ENCODE results near the gene CACNA2D3. TPM values are rescaled to one million over a fixed set of nuclear protein-coding genes. Genes with fewer than 3 reads are reported as not detected.
A peak's percentile ranks its signal among the peaks of the same experiment; 100 is the strongest.

CACNA2D3 gene
- total and polyA plus RNA-seq, 4 donors = 0.72 to 2.4 (median 1.5) TPM

DNA sequence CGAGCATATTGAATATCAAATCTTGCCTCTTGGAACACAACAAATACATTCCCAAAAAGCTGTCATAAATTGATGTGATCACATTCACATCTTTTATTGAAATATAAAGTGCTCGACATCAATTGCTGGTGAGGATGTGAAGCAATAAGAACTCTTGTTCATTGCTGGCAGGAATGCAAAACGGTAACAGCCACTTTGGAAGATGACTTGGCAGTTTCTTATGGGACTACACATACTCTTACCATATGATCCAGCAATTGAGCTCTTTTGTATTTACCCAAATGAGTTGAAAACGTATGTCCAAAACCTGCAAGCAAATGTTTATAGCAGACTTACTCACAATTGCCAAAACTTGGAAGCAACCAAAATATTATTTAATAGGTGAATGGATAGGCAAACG, 234.9 kb downstream of the CACNA2D3 start:
- no peak overlapping the region for H3K4me3 ChIP-seq (ENCODE audit: low read length in 2 of 2)
- DNase-seq = no peak
- H3K4me1 ChIP-seq (ENCODE audit: control insufficient read depth in 1 of 2, insufficient read depth in 2 of 2, low read length in 2 of 2) = peaks cover 7 to 24% of the 10 kb centered on the region in 2 donors
- H3K27me3 ChIP-seq (ENCODE audit: control insufficient read depth in 1 of 2, insufficient read depth in 2 of 2, low read length in 1 of 2) = peaks cover 0 to 2% of the 10 kb centered on the region in 2 donors
- no peak overlapping the region for H3K27ac ChIP-seq (ENCODE audit: low read depth in 1 of 2, low read length in 2 of 2)
- 82 to 83% methylated on average over 5 of the region's 5 CpGs for WGBS, 2 donors
- H3K36me3 ChIP-seq (ENCODE audit: control insufficient read depth in 1 of 2, insufficient read depth in 2 of 2, low read length in 1 of 2) = no peaks in the 10 kb centered on the region
- intact Hi-C loops (cut with DNase I) = no loop called here
- no peaks in the 10 kb centered on the region for H3K9me3 ChIP-seq (ENCODE audit: control insufficient read depth, low read length)
- ATAC-seq (ENCODE audit: low FRiP score) = no peak

DNA sequence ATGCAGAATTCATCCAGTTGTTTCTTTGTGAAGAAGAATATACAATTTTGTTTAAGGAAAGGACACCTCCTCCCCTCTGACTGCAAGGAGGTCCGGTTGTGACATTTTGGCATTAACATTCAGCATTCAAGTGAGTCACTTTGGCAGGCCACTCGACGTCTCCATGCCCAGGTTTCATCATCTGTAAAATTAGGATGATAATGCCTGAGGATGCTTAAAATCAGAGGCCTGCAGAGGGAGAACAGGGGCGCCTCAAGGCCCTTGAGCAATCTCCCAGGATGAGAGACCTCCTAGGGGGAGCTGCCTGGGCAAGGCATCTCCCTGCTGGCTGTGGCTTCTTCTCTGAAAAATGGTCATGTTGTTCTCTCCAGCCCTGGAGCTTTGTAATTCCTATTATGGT, 236.0 kb downstream of the CACNA2D3 start:
- H3K27me3 ChIP-seq (ENCODE audit: control insufficient read depth in 1 of 2, insufficient read depth in 2 of 2, low read length in 1 of 2) = peaks cover 0 to 2% of the 10 kb centered on the region in 2 donors
- peak; percentile 31 for ATAC-seq (ENCODE audit: low FRiP score)
- H3K4me1 ChIP-seq (ENCODE audit: control insufficient read depth in 1 of 2, insufficient read depth in 2 of 2, low read length in 2 of 2) = peaks cover 7 to 22% of the 10 kb centered on the region in 2 donors

DNA sequence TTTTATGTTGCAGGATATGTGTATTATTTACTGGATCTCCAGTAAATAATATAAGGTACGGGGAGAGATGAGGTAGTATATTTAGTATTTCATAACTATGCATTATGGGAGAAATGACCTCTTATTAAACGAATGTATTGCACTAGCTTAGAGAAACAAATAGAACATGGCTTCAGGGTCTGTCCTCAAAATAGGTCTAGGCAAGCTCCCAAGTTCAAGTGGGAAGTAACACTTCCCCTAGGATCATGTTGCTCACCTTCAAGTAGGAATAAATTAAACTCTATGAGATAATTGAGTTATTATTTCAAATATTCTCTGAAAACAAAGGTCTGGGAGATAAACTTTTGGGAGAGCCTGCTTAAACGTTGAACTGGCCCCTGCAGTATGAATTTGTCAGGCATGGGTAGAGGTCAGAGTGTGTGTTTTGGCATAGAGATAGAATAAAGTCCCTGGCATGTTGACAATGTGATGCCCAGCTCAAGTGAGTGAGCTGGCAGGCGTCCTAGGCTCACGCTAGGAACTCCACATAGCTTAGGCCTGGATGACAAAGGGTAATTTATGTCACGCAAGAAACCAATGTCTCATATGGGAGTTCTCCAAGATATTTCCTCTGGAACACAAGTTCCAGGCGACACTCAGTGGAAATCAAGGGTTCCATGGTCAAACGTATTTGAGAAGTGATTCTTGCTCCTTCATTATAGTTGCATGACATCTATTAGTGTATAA, 236.8 kb downstream of the CACNA2D3 start:
- Histone ChIP-seq H3K27ac (ENCODE audit: low read depth in 1 of 2, low read length in 2 of 2) (no peak overlapping the region), H3K27me3 (ENCODE audit: control insufficient read depth in 1 of 2, insufficient read depth in 2 of 2, low read length in 1 of 2) (no peaks in the 10 kb centered on the region), H3K4me1 (ENCODE audit: control insufficient read depth in 1 of 2, insufficient read depth in 2 of 2, low read length in 2 of 2) (peaks cover 5 to 19% of the 10 kb centered on the region in 2 donors), H3K4me3 (ENCODE audit: low read length in 2 of 2) (no peak overlapping the region), H3K36me3 (ENCODE audit: control insufficient read depth in 1 of 2, insufficient read depth in 2 of 2, low read length in 1 of 2) (no peaks in the 10 kb centered on the region), H3K9me3 (ENCODE audit: control insufficient read depth, low read length) (no peaks in the 10 kb centered on the region)
- DNase-seq = no peak
- WGBS, 2 donors = 11 to 15% methylated on average over 8 of the region's 8 CpGs
- intact Hi-C loops (cut with DNase I) = no loop called here
- no peak for ATAC-seq (ENCODE audit: low FRiP score)

More for the DNA sequence above, 236.0 kb downstream of the CACNA2D3 start:
- H3K9me3 ChIP-seq (ENCODE audit: control insufficient read depth, low read length) = no peaks in the 10 kb centered on the region
- H3K27ac ChIP-seq (ENCODE audit: low read depth in 1 of 2, low read length in 2 of 2) = no peak overlapping the region
- intact Hi-C loops (cut with DNase I) = no loop called here
- DNase-seq = no peak
- WGBS, 2 donors = 29 to 31% methylated on average over 4 of the region's 4 CpGs
- H3K36me3 ChIP-seq (ENCODE audit: control insufficient read depth in 1 of 2, insufficient read depth in 2 of 2, low read length in 1 of 2) = no peaks in the 10 kb centered on the region
- no peak overlapping the region for H3K4me3 ChIP-seq (ENCODE audit: low read length in 2 of 2)

DNA sequence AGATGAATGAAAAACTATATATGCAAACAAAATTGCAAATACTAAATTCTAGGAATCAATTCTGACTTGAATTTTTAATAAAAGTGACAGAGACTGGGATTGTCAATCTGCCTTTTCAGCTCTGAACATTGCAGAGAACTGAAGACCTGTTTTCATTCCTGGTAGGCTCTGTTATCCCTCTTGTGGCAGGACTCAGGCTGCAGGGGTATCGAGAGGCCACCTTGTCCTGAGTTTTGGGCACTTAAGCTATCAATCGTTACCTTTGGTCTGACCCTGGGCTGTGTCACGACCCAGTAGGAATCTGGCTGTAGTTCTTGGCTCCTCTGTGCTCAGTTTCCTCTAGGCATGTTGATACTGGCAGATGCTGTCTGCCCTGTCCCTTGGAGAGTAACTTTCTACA, 238.0 kb downstream of the CACNA2D3 start:
- no peaks in the 10 kb centered on the region for H3K36me3 ChIP-seq (ENCODE audit: control insufficient read depth in 1 of 2, insufficient read depth in 2 of 2, low read length in 1 of 2)
- ATAC-seq (ENCODE audit: low FRiP score) (no peak), DNase-seq (no peak)
- H3K27ac ChIP-seq (ENCODE audit: low read depth in 1 of 2, low read length in 2 of 2) = no peak overlapping the region
- no peak overlapping the region for H3K4me3 ChIP-seq (ENCODE audit: low read length in 2 of 2)
- 16 to 21% methylated on average over 3 of the region's 3 CpGs for WGBS, 2 donors
- intact Hi-C loops (cut with DNase I) = no loop called here
- no peaks in the 10 kb centered on the region for H3K27me3 ChIP-seq (ENCODE audit: control insufficient read depth in 1 of 2, insufficient read depth in 2 of 2, low read length in 1 of 2)
- H3K9me3 ChIP-seq (ENCODE audit: control insufficient read depth, low read length) = no peaks in the 10 kb centered on the region
- H3K4me1 ChIP-seq (ENCODE audit: control insufficient read depth in 1 of 2, insufficient read depth in 2 of 2, low read length in 2 of 2) = peaks cover 5 to 17% of the 10 kb centered on the region in 2 donors

DNA sequence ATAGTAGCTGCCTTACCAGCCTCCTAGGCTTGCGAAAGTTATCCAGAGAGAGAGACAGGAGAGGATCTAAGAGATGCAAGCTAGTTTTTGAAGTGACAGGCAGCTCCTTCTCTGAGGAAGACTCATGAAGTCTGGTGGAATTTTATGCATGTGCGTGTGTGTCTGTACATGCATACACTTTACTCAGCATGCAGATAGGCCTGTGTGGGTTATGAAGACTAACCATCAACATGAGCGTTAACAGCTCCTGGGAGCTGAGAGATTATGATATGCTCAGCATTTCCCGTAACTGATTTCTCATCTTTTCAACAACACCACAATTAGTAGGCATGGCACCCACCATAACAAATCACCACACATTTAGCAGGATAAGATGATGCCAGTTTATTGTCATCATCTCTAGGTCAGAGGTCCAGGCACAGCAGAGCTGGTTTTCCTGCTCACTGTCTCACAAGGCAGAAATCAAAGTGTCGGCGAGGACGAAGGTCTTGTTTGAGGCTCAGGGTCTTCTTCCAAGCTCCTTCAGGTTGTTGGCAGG, 239.5 kb downstream of the CACNA2D3 start:
- intact Hi-C loops (cut with DNase I) = no loop called here
- Histone ChIP-seq H3K4me3 (ENCODE audit: low read length in 2 of 2) (no peak overlapping the region), H3K4me1 (ENCODE audit: control insufficient read depth in 1 of 2, insufficient read depth in 2 of 2, low read length in 2 of 2) (peaks cover 4 to 6% of the 10 kb centered on the region in 2 donors), H3K27ac (ENCODE audit: low read depth in 1 of 2, low read length in 2 of 2) (no peak overlapping the region), H3K36me3 (ENCODE audit: control insufficient read depth in 1 of 2, insufficient read depth in 2 of 2, low read length in 1 of 2) (no peaks in the 10 kb centered on the region), H3K9me3 (ENCODE audit: control insufficient read depth, low read length) (no peaks in the 10 kb centered on the region), H3K27me3 (ENCODE audit: control insufficient read depth in 1 of 2, insufficient read depth in 2 of 2, low read length in 1 of 2) (no peaks in the 10 kb centered on the region)
- WGBS, 2 donors = 98% methylated on average over 7 of the region's 7 CpGs
- no peak for DNase-seq
- ATAC-seq (ENCODE audit: low FRiP score) = no peak

DNA sequence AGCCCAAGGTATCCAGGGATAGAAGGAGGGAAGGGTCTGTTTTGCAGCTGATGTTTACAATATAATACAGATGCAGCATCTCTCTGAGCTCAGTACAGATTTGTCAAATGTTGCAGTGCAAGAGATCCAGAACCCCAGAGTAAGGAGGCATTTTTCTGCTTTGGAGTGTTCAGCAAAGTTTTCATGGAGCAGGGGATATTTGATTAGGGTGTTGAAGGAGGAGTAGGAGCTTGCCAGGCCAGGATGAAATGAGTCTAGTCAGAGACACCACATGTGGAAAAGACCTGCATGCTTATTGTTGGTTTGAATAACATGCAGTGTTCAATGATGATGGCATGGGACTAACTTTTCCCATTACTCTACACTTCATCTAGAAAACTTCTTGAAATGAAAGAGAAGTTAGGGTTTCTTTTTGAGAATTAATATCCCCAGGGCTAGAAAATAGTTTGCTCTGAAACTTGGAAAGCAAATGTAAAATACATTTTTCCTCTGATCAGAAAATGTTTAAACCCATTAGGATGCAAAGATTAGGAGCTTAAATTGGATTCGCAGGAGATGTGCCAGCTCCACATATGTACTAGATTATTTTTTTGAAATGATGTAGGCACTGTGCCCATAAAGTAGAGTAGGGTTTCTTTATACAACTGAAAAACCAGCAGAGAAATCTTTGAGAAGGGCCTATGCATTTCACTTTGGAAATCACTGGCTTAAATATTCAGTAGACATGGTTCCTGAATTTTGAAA, 243.8 kb downstream of the CACNA2D3 start:
- H3K27ac ChIP-seq (ENCODE audit: low read depth in 1 of 2, low read length in 2 of 2) = no peak overlapping the region
- no peaks in the 10 kb centered on the region for H3K36me3 ChIP-seq (ENCODE audit: control insufficient read depth in 1 of 2, insufficient read depth in 2 of 2, low read length in 1 of 2)
- ATAC-seq (ENCODE audit: low FRiP score) (no peak), DNase-seq (no peak)
- H3K4me1 ChIP-seq (ENCODE audit: control insufficient read depth in 1 of 2, insufficient read depth in 2 of 2, low read length in 2 of 2) = no peaks in the 10 kb centered on the region
- WGBS, 2 donors = 51 to 60% methylated on average over 1 of the region's 1 CpG
- intact Hi-C loops (cut with DNase I) = loop anchor here in 1 of 2 donors (5.0 kb wide), 1 partner anchor 424 kb away; no protein-coding TSS in a partner anchor
- H3K9me3 ChIP-seq (ENCODE audit: control insufficient read depth, low read length) = no peaks in the 10 kb centered on the region
- no peak overlapping the region for H3K4me3 ChIP-seq (ENCODE audit: low read length in 2 of 2)
- no peaks in the 10 kb centered on the region for H3K27me3 ChIP-seq (ENCODE audit: control insufficient read depth in 1 of 2, insufficient read depth in 2 of 2, low read length in 1 of 2)

DNA sequence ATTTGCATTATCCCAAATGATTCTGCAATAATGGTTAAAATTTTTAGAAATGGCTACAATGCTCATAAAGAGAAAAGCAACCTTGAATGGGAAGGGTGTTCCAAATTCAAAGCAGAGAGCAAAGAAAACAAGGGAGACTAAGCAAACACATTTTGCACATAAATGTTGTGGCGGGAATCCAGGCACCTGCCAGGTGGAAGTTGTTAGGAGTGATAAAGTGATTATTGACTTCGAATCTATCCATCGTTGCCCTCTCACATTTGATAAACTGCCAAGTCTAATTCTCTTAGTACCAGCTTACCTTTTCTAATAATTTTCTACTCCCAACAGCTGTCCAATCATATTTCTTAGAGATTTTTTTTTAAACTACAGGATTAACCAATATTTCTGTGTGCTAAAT, 244.5 kb downstream of the CACNA2D3 start:
- no peak overlapping the region for H3K27ac ChIP-seq (ENCODE audit: low read depth in 1 of 2, low read length in 2 of 2)
- no peaks in the 10 kb centered on the region for H3K27me3 ChIP-seq (ENCODE audit: control insufficient read depth in 1 of 2, insufficient read depth in 2 of 2, low read length in 1 of 2)
- ATAC-seq (ENCODE audit: low FRiP score) (no peak), DNase-seq (no peak)
- intact Hi-C loops (cut with DNase I) = loop anchor here in 1 of 2 donors (5.0 kb wide), 1 partner anchor 425 kb away; no protein-coding TSS in a partner anchor
- H3K9me3 ChIP-seq (ENCODE audit: control insufficient read depth, low read length) = no peaks in the 10 kb centered on the region
- H3K4me1 ChIP-seq (ENCODE audit: control insufficient read depth in 1 of 2, insufficient read depth in 2 of 2, low read length in 2 of 2) = no peaks in the 10 kb centered on the region
- no peak overlapping the region for H3K4me3 ChIP-seq (ENCODE audit: low read length in 2 of 2)
- WGBS, 2 donors = 49 to 56% methylated on average over 3 of the region's 3 CpGs
- H3K36me3 ChIP-seq (ENCODE audit: control insufficient read depth in 1 of 2, insufficient read depth in 2 of 2, low read length in 1 of 2) = no peaks in the 10 kb centered on the region

DNA sequence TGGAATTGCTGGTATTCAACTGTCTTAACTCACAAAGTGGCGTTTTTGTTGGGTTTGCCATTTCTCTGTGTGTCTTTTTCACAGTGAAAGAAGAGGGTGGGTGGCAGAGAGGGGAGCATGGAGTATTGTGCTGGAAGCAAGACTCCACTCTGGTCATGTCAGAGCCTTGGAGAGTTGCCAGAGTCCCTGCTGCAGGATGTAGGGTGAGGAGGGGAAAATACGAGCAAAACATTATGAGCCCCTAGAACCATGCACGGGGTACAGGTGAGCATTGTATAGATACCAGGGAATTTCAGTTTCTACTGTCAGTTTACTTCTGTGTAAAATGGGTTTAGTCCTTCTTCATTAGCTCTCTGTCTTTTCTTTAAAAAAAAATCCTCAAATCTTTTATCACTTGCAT, 249.9 kb downstream of the CACNA2D3 start:
- intact Hi-C loops (cut with DNase I) = no loop called here
- ATAC-seq (ENCODE audit: low FRiP score) = no peak
- WGBS, 2 donors = 66 to 69% methylated on average over 3 of the region's 3 CpGs

More for the DNA sequence above, 249.9 kb downstream of the CACNA2D3 start:
- H3K4me3 ChIP-seq (ENCODE audit: low read length in 2 of 2) = no peak overlapping the region
- H3K27me3 ChIP-seq (ENCODE audit: control insufficient read depth in 1 of 2, insufficient read depth in 2 of 2, low read length in 1 of 2) = no peaks in the 10 kb centered on the region
- no peak for DNase-seq
- no peaks in the 10 kb centered on the region for H3K4me1 ChIP-seq (ENCODE audit: control insufficient read depth in 1 of 2, insufficient read depth in 2 of 2, low read length in 2 of 2)
- no peak overlapping the region for H3K27ac ChIP-seq (ENCODE audit: low read depth in 1 of 2, low read length in 2 of 2)
- no peaks in the 10 kb centered on the region for H3K9me3 ChIP-seq (ENCODE audit: control insufficient read depth, low read length)
- H3K36me3 ChIP-seq (ENCODE audit: control insufficient read depth in 1 of 2, insufficient read depth in 2 of 2, low read length in 1 of 2) = no peaks in the 10 kb centered on the region
